ENCODE data around the gene C16orf78.

- TF ChIP-seq, protein P1, sequence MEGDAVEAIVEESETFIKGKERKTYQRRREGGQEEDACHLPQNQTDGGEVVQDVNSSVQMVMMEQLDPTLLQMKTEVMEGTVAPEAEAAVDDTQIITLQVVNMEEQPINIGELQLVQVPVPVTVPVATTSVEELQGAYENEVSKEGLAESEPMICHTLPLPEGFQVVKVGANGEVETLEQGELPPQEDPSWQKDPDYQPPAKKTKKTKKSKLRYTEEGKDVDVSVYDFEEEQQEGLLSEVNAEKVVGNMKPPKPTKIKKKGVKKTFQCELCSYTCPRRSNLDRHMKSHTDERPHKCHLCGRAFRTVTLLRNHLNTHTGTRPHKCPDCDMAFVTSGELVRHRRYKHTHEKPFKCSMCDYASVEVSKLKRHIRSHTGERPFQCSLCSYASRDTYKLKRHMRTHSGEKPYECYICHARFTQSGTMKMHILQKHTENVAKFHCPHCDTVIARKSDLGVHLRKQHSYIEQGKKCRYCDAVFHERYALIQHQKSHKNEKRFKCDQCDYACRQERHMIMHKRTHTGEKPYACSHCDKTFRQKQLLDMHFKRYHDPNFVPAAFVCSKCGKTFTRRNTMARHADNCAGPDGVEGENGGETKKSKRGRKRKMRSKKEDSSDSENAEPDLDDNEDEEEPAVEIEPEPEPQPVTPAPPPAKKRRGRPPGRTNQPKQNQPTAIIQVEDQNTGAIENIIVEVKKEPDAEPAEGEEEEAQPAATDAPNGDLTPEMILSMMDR (IDR thresholded peaks at IDR 0.05): no peak
- TF ChIP-seq EP300 (IDR thresholded peaks at IDR 0.05) (no peak), POLR2A (IDR thresholded peaks at IDR 0.05) (no peak)
Measured at GRCh38 chr16:49324703-49325102, 48.9 kb upstream of the C16orf78 start.

Data from ovary (tissue), 3 donors.